Measurements from ENCODE around the gene IL15RA. TPM values are rescaled to one million over a fixed set of nuclear protein-coding genes. Genes with fewer than 3 reads are reported as not detected.

The IL15RA gene
- total and polyA plus RNA-seq, 10 of the 15 experiments (the other 5 are each of a cell fraction or from before 2014, with no cell fraction given), result 2.0 to 14.8 (median 12.1) TPM

GRCh38 chr10:5933909-5934546, 43.3 kb downstream of the IL15RA start:
- no peak for TF ChIP-seq ELK1 (IDR thresholded peaks at IDR 0.05; ENCODE audit: low read depth, low read length)
- no peak for TF ChIP-seq CREB1 (IDR thresholded peaks at IDR 0.05; ENCODE audit: low read depth)
- no peak for TF ChIP-seq STAT1 (conservative IDR thresholded peaks at IDR 0.05)
- no peak for TF ChIP-seq ZBTB4 (CRISPR knock-in tag; IDR thresholded peaks at IDR 0.05)
- no peak for TF ChIP-seq MXI1 (IDR thresholded peaks at IDR 0.05; ENCODE audit: low read depth, low read length)
- no peak for TF ChIP-seq KAT2A (conservative IDR thresholded peaks at IDR 0.05; ENCODE audit: control insufficient read depth, low read depth, low read length)
- no peak for TF ChIP-seq SRF (IDR thresholded peaks at IDR 0.05; ENCODE audit: low read depth in 2 of 2, low read length in 2 of 2)
- TF ChIP-seq BACH1 (IDR thresholded peaks at IDR 0.05; ENCODE audit: borderline replicate concordance), result no peak
- no peak for TF ChIP-seq PBX3 (IDR thresholded peaks at IDR 0.05; ENCODE audit: insufficient replicate concordance, low read depth, low read length)
- no peak for TF ChIP-seq STAT3 (IDR thresholded peaks at IDR 0.05; ENCODE audit: low read depth, low read length)
- no peak for TF ChIP-seq ETV6 (conservative IDR thresholded peaks at IDR 0.05 in 1 of 2, IDR thresholded peaks at IDR 0.05 in 1 of 2; ENCODE audit: borderline replicate concordance in 1 of 2, low read depth in 1 of 2)
- TF ChIP-seq RB1 (IDR thresholded peaks at IDR 0.05; ENCODE audit: borderline replicate concordance), result no peak
- ChIA-PET RAD21 (ENCODE audit: unreplicated experiment) (no interaction called here), SMC1A (ENCODE audit: uncharacterized antibody, unreplicated experiment) (interaction anchor here (1.0 kb wide), 1 partner anchor 80 kb away, joined by 3 read pairs; no protein-coding TSS in a partner anchor), POLR2A (interaction anchor here (0.7 kb wide), 1 partner anchor 73 kb away, joined by 3 read pairs; no protein-coding TSS in a partner anchor), CTCF (no interaction called here)
- ATAC-seq, result no peak
- H3K9ac ChIP-seq (ENCODE audit: control insufficient read depth, insufficient read depth, low read length), result no peak overlapping the region
- BruUV-seq (replicated peaks), result no TSS peak
- in situ Hi-C loops (cut with MboI), result no loop called here
- peaks cover 11 to 44% of the 10 kb centered on the region in 2 experiments for H3K36me3 ChIP-seq (ENCODE audit: control insufficient read depth in 2 of 2, insufficient read depth in 2 of 2, low read length in 1 of 2)
- H3K4me2 ChIP-seq (ENCODE audit: control insufficient read depth, insufficient read depth), result no peak overlapping the region
- 98% methylated on average over 14 of the region's 14 CpGs for WGBS (ENCODE audit: insufficient coverage, insufficient replicate concordance, low lambda C conversion rate, missing lambda C conversion rate)
- intact Hi-C loops (cut with micrococcal nuclease; ENCODE audit: unreplicated experiment), result no loop called here
- H2AFZ ChIP-seq (ENCODE audit: control insufficient read depth, low read depth, low read length), result no peak overlapping the region
- H3K4me3 ChIP-seq, result no peak overlapping the region
- no peaks in the 10 kb centered on the region for H3K9me3 ChIP-seq (replicated peaks; ENCODE audit: control insufficient read depth, insufficient read depth, low read length)
- no peak overlapping the region for H3K27ac ChIP-seq (ENCODE audit: control insufficient read depth, insufficient read depth)
- no peaks in the 10 kb centered on the region for H3K27me3 ChIP-seq (replicated peaks in 1 of 2; ENCODE audit: control insufficient read depth in 2 of 2, insufficient read depth in 2 of 2, low read length in 1 of 2)
- DNase-seq (ENCODE audit: low read depth, low spot score), result no peak
- H3K79me2 ChIP-seq (ENCODE audit: control insufficient read depth, insufficient read depth, low read length), result no peaks in the 10 kb centered on the region
- no peaks in the 10 kb centered on the region for H4K20me1 ChIP-seq (ENCODE audit: control insufficient read depth, insufficient read depth)
- no peak for FAIRE-seq
- no peaks in the 10 kb centered on the region for H3K4me1 ChIP-seq (ENCODE audit: control insufficient read depth, insufficient read depth, low read length)

Data from GM12878 (cell line).